Measurements from ENCODE around the gene PLCB1. TPM values are rescaled to one million over a fixed set of nuclear protein-coding genes. Genes with fewer than 3 reads are reported as not detected.

The PLCB1 gene
- total and polyA plus RNA-seq, 2 of the 4 experiments (the other 2 are of a cell fraction), result 5.6 to 16.1 TPM

GRCh38 chr20:8267009-8267408, 134.9 kb downstream of the PLCB1 start:
- H3K36me3 ChIP-seq (ENCODE audit: control insufficient read depth, insufficient read depth, low read length), result no peaks in the 10 kb centered on the region
- H3K4ac ChIP-seq (ENCODE audit: low read depth, low read length), result no peak overlapping the region
- 100% methylated on average over 1 of the region's 6 CpGs; no CpG with 5 or more reads in 1 of the 2 experiments for WGBS, 2 experiments (ENCODE audit: extremely low coverage in 2 of 2, insufficient read length in 1 of 2)
- H3K4me2 ChIP-seq (ENCODE audit: low read depth, low read length), result no peak overlapping the region
- intact Hi-C loops (cut with micrococcal nuclease), result loop anchor here (5.0 kb wide), 1 partner anchor 35 kb away; no protein-coding TSS in a partner anchor
- no peaks in the 10 kb centered on the region for H3K4me1 ChIP-seq (ENCODE audit: control insufficient read depth, insufficient read depth, low read length)
- H3K9ac ChIP-seq (ENCODE audit: low read depth, low read length), result no peak overlapping the region
- no peak overlapping the region for H2AFZ ChIP-seq (replicated peaks; ENCODE audit: low read length, poor library complexity)
- in situ Hi-C loops (cut with MboI; ENCODE audit: low sequenced_read_pairs), result no loop called here
- dilution Hi-C loops (cut with HindIII; ENCODE audit: low sequenced_read_pairs, unreplicated experiment), result no loop called here
- no peak overlapping the region for H2BK120ac ChIP-seq (ENCODE audit: low read depth, low read length)
- no peak for TF ChIP-seq MAFK (IDR thresholded peaks at IDR 0.05; ENCODE audit: low read depth, low read length)
- no peak for TF ChIP-seq BHLHE40 (IDR thresholded peaks at IDR 0.05; ENCODE audit: low read depth, low read length)
- no peak for TF ChIP-seq ELK1 (IDR thresholded peaks at IDR 0.05; ENCODE audit: borderline replicate concordance, low read depth, low read length)
- TF ChIP-seq FOS (IDR thresholded peaks at IDR 0.05; ENCODE audit: low read depth, low read length), result no peak
- H4K5ac ChIP-seq (ENCODE audit: low read depth, low read length), result no peak overlapping the region
- ChIA-PET POLR2A (ENCODE audit: unreplicated experiment) (no interaction called here), CTCF (no interaction called here)
- no peak overlapping the region for H4K91ac ChIP-seq (ENCODE audit: insufficient read depth, low read depth, low read length)
- ATAC-seq (ENCODE audit: low read depth) (no peak), DNase-seq (no peak)
- no peak overlapping the region for H3K18ac ChIP-seq (ENCODE audit: low read depth, low read length)
- H2BK5ac ChIP-seq (ENCODE audit: low read depth, low read length, poor library complexity, severe bottlenecking), result no peak overlapping the region
- H2BK15ac ChIP-seq (ENCODE audit: low read depth, low read length), result no peak overlapping the region
- no peak overlapping the region for H2BK20ac ChIP-seq (ENCODE audit: low read depth, low read length)
- H2AK9ac ChIP-seq (replicated peaks; ENCODE audit: low read depth, low read length, poor library complexity), result no peak overlapping the region
- H3K56ac ChIP-seq (ENCODE audit: extremely low read depth, insufficient read depth, low read length), result no peak overlapping the region
- H3K79me1 ChIP-seq (ENCODE audit: low read depth in 1 of 2, low read length in 2 of 2), result peaks cover 0 to 6% of the 10 kb centered on the region in 2 experiments; a peak in 2 of 4 replicates
- H3K27me3 ChIP-seq (ENCODE audit: control insufficient read depth, insufficient read depth, low read length), result no peaks in the 10 kb centered on the region
- no peak overlapping the region for H4K8ac ChIP-seq (ENCODE audit: low read depth in 2 of 2, low read length in 2 of 2)
- no peak overlapping the region for H3K23ac ChIP-seq (ENCODE audit: low read depth, low read length)
- peaks cover 2% of the 10 kb centered on the region; the same call in 1 of the 2 replicates for H3K9me1 ChIP-seq (ENCODE audit: insufficient read depth, low read length)
- no peak overlapping the region for H3K4me3 ChIP-seq (ENCODE audit: insufficient read depth, low read depth, low read length)
- no peaks in the 10 kb centered on the region for H4K20me1 ChIP-seq (ENCODE audit: insufficient read depth, low read length)
- no peak overlapping the region for H3K14ac ChIP-seq (replicated peaks; ENCODE audit: low read depth, low read length)
- no peak overlapping the region for H2AK5ac ChIP-seq (ENCODE audit: low read depth, low read length)
- no peaks in the 10 kb centered on the region for H3K9me3 ChIP-seq (ENCODE audit: control insufficient read depth, insufficient read depth, low read length)
- no peak overlapping the region for H3K27ac ChIP-seq (ENCODE audit: insufficient read depth, low read length)
- no TSS peak for BruUV-seq (replicated peaks)
